ENCODE data around the gene ARMH4.

The ARMH4 gene, protein sequence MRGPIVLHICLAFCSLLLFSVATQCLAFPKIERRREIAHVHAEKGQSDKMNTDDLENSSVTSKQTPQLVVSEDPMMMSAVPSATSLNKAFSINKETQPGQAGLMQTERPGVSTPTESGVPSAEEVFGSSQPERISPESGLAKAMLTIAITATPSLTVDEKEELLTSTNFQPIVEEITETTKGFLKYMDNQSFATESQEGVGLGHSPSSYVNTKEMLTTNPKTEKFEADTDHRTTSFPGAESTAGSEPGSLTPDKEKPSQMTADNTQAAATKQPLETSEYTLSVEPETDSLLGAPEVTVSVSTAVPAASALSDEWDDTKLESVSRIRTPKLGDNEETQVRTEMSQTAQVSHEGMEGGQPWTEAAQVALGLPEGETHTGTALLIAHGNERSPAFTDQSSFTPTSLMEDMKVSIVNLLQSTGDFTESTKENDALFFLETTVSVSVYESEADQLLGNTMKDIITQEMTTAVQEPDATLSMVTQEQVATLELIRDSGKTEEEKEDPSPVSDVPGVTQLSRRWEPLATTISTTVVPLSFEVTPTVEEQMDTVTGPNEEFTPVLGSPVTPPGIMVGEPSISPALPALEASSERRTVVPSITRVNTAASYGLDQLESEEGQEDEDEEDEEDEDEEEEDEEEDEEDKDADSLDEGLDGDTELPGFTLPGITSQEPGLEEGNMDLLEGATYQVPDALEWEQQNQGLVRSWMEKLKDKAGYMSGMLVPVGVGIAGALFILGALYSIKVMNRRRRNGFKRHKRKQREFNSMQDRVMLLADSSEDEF

DNA sequence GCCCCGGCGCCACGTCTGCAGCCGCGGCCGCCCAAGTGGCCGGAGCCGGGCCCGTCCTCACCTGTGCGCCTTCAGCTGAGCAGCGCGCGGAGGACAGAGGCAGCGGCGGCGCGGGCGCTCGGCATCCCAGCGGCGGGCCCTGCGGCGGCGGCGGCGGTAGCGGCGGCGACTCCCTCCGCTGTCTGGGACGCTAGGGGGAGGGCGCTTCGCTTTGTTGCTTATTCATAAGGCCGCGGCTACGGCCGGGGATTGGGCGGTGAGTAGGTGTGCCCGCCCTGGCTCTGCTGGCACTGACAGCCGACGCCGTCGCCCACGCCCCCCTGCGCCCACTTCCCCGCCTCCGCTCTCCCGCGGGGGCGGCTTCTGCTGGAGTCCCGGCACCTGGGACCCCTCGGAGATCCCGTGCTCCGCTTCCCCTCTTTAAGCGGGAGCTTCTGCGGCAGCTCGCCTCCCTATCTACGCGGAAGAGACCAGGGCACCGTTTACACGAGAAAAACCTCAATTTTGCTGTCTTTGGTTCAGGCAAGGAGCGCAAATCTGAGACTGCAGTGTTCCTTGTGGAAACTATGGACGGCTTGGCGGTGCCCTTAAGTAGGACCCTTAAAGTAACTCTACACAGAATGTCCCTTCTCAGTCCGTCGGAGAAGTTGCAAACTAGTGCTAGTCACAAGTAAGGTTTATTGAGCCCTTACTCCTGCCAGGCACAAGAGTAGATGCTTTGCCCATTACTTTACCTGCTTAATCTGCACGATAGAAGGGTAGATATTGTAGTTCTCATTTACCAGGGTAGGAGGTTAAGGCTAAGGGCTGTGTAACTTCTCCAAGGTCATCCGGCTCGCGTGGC is at the start of gene ARMH4:
Gene ARMH4, minus strand, starts transcription at position 200 of the 844 bp plus-strand sequence. CDS start 12,855 bp downstream, outside the sequence.
- peak; percentile 3 to 34 for DNase-seq

GRCh38 chr14:58200846-58201245 is 48.8 kb upstream of the ARMH4 start:
- DNase-seq = peak; percentile 21 to 37

DNA sequence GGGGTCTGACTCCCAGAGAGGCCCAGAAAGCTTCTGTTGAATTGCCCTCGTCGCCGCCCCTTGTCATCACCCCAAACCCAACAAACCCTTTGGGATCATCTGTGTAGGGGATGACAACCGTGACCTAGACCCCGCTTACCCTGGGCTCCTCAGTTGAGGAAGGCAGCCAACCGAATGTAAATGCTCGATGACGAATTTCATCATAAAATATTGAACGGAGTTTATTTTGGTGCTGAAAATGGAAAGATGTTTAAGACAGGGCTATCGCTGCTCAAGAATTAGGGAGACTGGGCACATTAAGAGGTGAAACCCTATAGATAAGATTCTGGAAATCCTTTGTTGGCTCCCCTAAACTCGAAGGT is 48.4 kb upstream of the ARMH4 start:
- peak; percentile 2 to 28 for DNase-seq

GRCh38 chr14:58199726-58200479 is 47.9 kb upstream of the ARMH4 start, which contains the start of gene ACTR10:
Gene ACTR10, plus strand, starts transcription at chr14:58200149. Its CDS starts 69 bp downstream, at chr14:58200218.
- DNase-seq = peak; percentile 82 to 83

DNA sequence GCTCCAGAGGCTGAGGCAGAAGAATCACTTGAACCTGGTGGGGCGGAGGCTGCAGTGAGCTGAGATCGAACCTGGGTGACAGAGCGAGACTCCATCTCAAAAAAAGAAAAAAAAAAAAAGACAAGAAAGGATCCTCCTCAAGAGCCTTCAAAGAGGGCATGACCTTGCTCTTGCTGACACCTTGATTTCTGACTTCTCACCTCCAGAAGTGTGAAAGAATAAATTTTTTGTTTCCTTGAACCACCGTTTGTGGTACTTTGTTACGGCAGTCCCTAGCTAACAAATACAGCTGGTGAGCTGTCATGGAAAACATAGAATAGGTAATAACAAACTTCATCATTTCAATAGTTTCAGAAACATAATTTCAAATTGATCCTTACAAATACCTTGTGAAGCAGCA is 46.1 kb upstream of the ARMH4 start:
- DNase-seq = no peak

DNA sequence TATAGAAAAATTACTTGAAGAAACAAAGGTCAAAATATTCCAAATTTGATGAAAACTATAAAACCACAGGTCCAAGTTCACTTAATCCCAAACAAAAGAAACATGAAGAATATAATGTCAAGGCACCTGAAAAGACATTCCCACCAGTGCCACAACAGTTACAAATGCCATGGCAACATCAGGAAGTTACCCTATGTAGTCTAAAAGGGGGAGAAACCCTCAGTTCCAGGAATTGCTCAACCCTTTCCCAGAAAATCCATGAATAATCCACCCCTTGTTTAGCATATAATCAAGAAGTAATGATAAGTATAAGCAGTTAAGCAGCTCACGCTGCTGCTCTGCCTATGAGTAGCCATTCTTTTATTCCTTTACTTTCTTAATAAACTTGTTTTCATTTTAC is 44.2 kb upstream of the ARMH4 start:
- no peak for DNase-seq

DNA sequence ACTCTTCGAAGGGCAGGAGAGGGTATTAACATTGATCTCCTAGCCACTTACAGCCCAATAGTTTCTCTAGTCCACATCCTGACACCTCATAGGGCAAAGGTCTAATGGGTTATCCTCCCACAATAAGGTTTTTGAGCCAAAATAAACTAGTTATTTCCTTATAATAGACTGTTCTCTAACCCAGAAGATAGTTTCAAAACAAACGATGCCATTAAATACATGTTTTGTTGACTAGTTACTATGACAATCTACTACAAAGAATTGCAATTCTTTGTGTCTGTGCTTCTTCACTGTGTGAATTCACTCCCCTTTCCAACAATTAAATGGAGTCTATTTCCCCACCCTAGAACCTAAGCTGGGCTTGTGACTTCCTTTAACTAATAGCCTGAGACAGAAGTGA is 41.5 kb upstream of the ARMH4 start:
- no peak for DNase-seq

- DNase-seq = no peak
These were observed 40.0 kb upstream of the ARMH4 start for GRCh38 chr14:58191763-58192601.

- DNase-seq = no peak
These were observed 37.2 kb upstream of the ARMH4 start for GRCh38 chr14:58189176-58189575.

GRCh38 chr14:58177125-58177524 is 25.1 kb upstream of the ARMH4 start:
- DNase-seq = no peak

- DNase-seq = peak; percentile 55 to 72
These were observed 19.1 kb upstream of the ARMH4 start for GRCh38 chr14:58171090-58171489.

GRCh38 chr14:58167891-58168290 is 15.9 kb upstream of the ARMH4 start:
- no peak for DNase-seq

- DNase-seq = no peak
These were observed 15.0 kb upstream of the ARMH4 start for GRCh38 chr14:58167057-58167456.

DNA sequence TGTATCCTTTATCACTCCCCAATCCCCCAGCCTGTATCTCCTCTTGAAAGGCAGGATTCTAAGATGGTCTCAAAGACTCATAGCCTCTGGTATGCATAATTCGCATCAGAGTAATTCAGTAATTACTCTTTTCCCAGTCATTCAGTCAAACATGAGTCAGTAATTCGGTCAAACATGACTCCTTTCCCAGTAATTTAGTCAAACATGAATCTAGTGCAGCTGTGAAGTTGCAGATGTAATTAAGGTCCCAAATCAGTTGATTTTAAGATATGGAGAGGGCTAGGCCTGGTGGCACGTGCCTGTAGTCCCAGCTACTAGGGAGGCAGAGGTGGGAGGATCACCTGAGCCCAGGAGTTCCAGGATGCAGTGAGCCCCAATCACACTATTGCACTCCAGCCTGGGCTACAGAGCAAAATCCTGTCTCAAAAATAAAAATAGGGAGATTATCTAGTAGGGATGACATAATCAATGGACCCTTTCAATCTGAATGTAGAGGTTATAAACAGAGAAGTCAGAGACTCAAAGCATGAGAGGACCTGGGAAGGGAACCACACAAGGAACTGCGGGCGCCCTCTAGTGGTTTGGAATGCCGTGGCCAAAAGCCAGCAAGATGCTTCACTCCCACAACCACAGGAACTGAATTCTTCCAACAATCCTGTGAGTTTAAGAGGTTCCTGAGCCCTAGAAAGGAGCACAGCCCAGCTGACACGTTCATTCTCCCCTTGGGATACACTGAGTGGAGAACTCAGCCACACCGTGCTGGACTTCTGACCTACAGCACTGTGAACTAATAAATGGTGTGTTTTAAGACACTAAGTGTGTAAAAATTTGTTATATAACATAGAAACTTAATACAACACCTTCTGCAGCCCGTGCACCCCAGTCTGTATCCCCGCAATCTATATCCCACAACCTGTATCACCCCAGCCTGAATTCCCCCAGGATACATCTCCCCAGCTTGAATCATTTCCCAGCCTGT is 14.3 kb upstream of the ARMH4 start:
- DNase-seq = peak; percentile 65 to 95

- no peak for DNase-seq
These were observed 8.5 kb upstream of the ARMH4 start for GRCh38 chr14:58160561-58160960.

- DNase-seq = peak; percentile 16 to 21
These were observed 640 bp downstream of the ARMH4 start for GRCh38 chr14:58151133-58152013.

DNA sequence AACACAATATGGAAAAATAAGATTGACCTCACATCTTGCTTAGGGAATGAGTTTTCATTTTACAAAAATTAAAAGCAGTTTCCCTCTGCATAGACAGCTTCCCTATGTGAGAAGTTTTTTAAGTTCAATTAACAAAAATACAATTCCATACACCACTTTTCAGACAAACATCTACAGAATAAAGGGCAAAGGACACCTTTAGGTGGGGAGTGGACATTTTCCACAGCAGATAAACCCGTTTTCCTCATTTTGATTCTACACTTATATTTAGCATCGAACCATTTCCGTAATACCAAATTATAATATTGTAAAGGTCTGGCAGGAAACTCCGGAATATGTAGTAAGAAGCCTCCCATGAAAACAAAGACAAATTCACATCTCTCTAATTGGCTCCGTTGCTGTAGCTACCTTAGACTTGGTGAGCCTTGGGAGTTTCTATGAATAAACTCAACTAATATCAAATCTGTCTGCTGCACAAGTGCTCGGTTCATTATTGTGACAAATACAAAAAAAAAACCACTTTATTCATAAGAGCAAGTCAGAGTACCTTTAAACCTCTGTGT is 1.7 kb downstream of the ARMH4 start:
- DNase-seq = no peak

DNA sequence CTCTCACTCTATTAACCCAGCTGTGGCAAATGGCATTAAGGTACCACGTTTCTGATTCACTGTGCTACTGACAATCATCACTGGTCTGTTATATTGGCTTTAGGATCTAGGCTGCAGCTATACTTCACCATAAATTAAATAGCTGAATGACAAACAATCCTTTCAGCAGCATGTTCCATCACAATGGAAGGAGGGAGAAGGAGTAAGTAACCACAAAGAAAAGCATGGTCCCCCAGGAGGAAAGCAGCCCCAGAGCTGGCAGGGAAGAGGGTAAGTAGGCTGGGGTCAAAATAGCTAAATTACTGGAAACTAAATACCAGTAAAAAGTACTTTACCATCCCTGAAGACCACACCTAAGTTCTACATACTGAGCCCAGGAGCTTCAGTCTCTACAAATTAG is 2.8 kb downstream of the ARMH4 start:
- DNase-seq = no peak

DNA sequence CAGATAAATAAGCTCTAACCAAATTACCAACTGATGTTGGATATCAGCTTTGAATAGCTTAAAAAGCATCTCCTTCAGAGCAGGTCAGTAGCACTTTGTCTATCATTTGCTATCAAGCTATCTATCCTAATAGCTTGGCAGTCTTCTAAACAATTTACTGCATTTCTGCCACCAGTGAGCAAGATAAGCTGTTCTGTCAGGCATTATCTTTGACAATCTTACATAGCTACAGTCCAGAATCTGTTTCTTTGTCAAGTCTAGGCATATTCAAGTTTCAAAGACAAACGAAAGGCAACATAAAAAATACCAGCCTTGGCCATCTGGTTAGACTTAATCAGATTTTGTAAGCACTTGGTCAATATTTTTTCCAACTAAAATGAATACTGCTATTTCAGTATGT is 5.6 kb downstream of the ARMH4 start:
- no peak for DNase-seq
